Omental fat pad (tissue), 4 donors: ENCODE results near the gene KLHL17. TPM values are rescaled to one million over a fixed set of nuclear protein-coding genes. Genes with fewer than 3 reads are reported as not detected.

Source experiments
- ATAC-seq: fragments of 150-250 bp; one replicate; pipeline ENCODE4 v1.9.1; 2016; ENCODE audit warnings: mild to moderate bottlenecking, moderate library complexity; ENCODE audit not compliant: low FRiP score
- DNase-seq: peaks from one replicate; pipeline ENCODE4 v3.0.0-alpha.2; 2019; ENCODE audit warnings: low spot score
- total RNA-seq, 4 donors: library from RNA; depleted of rRNA; stranded (reverse); fragments of >200 nt; gene quantifications; one replicate each; pipeline ENCODE4 v1.1.0, GENCODE V29; 2016
- TF ChIP-seq, protein P1 (sequence below), 3 donors: fragments of 450-650 bp; IDR thresholded peaks; one replicate each; pipeline ENCODE4 v1.5.1; 2016 to 2017; ENCODE audit warnings: antibody characterized with exemption in 3 of 3, mild to moderate bottlenecking in 3 of 3, moderate library complexity in 2 of 3

KLHL17 gene
- total RNA-seq, 4 donors from 2014 or later: 3.4 to 6.8 (median 6.2) TPM

- DNase-seq (no peak), ATAC-seq (no peak)
- TF ChIP-seq, protein P1, sequence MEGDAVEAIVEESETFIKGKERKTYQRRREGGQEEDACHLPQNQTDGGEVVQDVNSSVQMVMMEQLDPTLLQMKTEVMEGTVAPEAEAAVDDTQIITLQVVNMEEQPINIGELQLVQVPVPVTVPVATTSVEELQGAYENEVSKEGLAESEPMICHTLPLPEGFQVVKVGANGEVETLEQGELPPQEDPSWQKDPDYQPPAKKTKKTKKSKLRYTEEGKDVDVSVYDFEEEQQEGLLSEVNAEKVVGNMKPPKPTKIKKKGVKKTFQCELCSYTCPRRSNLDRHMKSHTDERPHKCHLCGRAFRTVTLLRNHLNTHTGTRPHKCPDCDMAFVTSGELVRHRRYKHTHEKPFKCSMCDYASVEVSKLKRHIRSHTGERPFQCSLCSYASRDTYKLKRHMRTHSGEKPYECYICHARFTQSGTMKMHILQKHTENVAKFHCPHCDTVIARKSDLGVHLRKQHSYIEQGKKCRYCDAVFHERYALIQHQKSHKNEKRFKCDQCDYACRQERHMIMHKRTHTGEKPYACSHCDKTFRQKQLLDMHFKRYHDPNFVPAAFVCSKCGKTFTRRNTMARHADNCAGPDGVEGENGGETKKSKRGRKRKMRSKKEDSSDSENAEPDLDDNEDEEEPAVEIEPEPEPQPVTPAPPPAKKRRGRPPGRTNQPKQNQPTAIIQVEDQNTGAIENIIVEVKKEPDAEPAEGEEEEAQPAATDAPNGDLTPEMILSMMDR (IDR thresholded peaks at IDR 0.05): no peak
Observed at GRCh38 chr1:978069-978834, 17.9 kb downstream of the KLHL17 start.

- ATAC-seq (no peak), DNase-seq (no peak)
- TF ChIP-seq, protein P1 (IDR thresholded peaks at IDR 0.05): no peak
Observed at GRCh38 chr1:978835-979743, 18.7 kb downstream of the KLHL17 start.

DNA sequence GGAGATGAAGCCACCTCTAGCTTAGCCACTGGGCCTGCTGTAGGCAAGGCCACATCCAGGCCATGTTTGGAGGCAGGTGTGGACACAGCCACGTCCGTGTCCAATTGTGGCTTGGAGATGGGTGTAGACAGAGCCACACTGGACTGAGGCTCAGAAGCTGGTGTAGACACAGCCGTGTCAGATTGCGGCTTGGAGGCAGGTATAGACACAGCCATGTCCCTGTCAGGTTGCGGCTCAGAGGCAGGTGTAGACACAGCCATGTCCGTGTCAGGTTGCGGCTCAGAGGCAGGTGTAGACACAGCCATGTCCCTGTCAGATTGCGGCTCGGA, 19.3 kb downstream of the KLHL17 start:
- ATAC-seq (no peak), DNase-seq (no peak)
- TF ChIP-seq, protein P1 (IDR thresholded peaks at IDR 0.05): no peak

GRCh38 chr1:980137-980571, 19.8 kb downstream of the KLHL17 start:
- ATAC-seq (no peak), DNase-seq (no peak)
- TF ChIP-seq, protein P1 (IDR thresholded peaks at IDR 0.05): no peak

GRCh38 chr1:980602-981395, 20.4 kb downstream of the KLHL17 start:
- TF ChIP-seq, protein P1 (IDR thresholded peaks at IDR 0.05): no peak
- no peak for DNase-seq
- ATAC-seq: no peak

- peak; percentile 22 for ATAC-seq
- TF ChIP-seq, protein P1 (IDR thresholded peaks at IDR 0.05): no peak
- DNase-seq: no peak
Observed at GRCh38 chr1:981491-981954, 21.1 kb downstream of the KLHL17 start.
